NCI-H2081 treated with DMSO at 0.1 percent for 48 hours (cell line): Measurements from ENCODE around the gene BCAR1.
"Not testable (repeated sequence)": the region's sequence is repeated elsewhere in the genome, so short reads cannot be mapped to it uniquely, and the experiment has no call there.

Experiments used
- DNase-seq: peaks from one replicate; lab custom pipeline; 2025; lab: John Stamatoyannopoulos, UW

The BCAR1 gene

GRCh38 chr16:75225092-75225491 lies 26.3 kb downstream of the BCAR1 start:
- DNase-seq = no peak

GRCh38 chr16:75224306-75225082 lies 26.9 kb downstream of the BCAR1 start:
- no peak for DNase-seq

GRCh38 chr16:75223129-75223528 lies 28.3 kb downstream of the BCAR1 start:
- DNase-seq = not testable (repeated sequence)

GRCh38 chr16:75222271-75222783 lies 29.1 kb downstream of the BCAR1 start:
- DNase-seq = no peak

GRCh38 chr16:75219838-75220237 lies 31.6 kb downstream of the BCAR1 start:
- no peak for DNase-seq

- no peak for DNase-seq
Observed at GRCh38 chr16:75219088-75219487, 32.3 kb downstream of the BCAR1 start.

- DNase-seq = no peak
Observed at GRCh38 chr16:75218256-75219076, 33.0 kb downstream of the BCAR1 start, which contains the start of gene CTRB1. Gene CTRB1 (plus strand): TSS chr16:75218988. CDS start chr16:75219008, 20 bp downstream.

- no peak for DNase-seq
Observed at GRCh38 chr16:75217389-75217851, 34.0 kb downstream of the BCAR1 start.

GRCh38 chr16:75216576-75216975 lies 34.8 kb downstream of the BCAR1 start:
- no peak for DNase-seq

- no peak for DNase-seq
Observed at GRCh38 chr16:75216127-75216526, 35.3 kb downstream of the BCAR1 start.

GRCh38 chr16:75211286-75211685 lies 40.1 kb downstream of the BCAR1 start:
- DNase-seq = not testable (repeated sequence)

- no peak for DNase-seq
Observed at GRCh38 chr16:75209944-75210343, 41.5 kb downstream of the BCAR1 start.

GRCh38 chr16:75209514-75209913 lies 41.9 kb downstream of the BCAR1 start:
- not testable (repeated sequence) for DNase-seq

- DNase-seq = no peak
Observed at GRCh38 chr16:75208861-75209505, 42.4 kb downstream of the BCAR1 start.

GRCh38 chr16:75208242-75208825 lies 43.1 kb downstream of the BCAR1 start:
- DNase-seq = no peak

- DNase-seq = no peak
Observed at GRCh38 chr16:75207831-75208230, 43.6 kb downstream of the BCAR1 start.

GRCh38 chr16:75206749-75207451 lies 44.5 kb downstream of the BCAR1 start, which contains the start of gene CTRB2:
Gene CTRB2 (minus strand): TSS chr16:75207161. CDS start chr16:75207141, 20 bp downstream.
- DNase-seq = no peak

GRCh38 chr16:75205961-75206748 lies 45.3 kb downstream of the BCAR1 start:
- DNase-seq = not testable (repeated sequence)

GRCh38 chr16:75205438-75205837 lies 46.0 kb downstream of the BCAR1 start:
- not testable (repeated sequence) for DNase-seq

- not testable (repeated sequence) for DNase-seq
Observed at GRCh38 chr16:75204905-75205304, 46.5 kb downstream of the BCAR1 start.
